RWPE2 (cell line): ENCODE data around the gene LARP4B.

ENCODE experiments used
- ATAC-seq: fragments of 200-7000 bp; cut with Tn5 transposase; 3 replicates; pipeline ENCODE4 v1.9.1; 2021; ENCODE audit warnings: low read depth
- DNase-seq: peaks from one replicate; pipeline ENCODE4 v3.0.0-alpha.2; 2020; ENCODE audit warnings: low spot score
- H3K27ac ChIP-seq: fragments of 450-650 bp; 2 replicates; pipeline ENCODE4 v1.5.1; 2017; ENCODE audit warnings: mild to moderate bottlenecking; ENCODE audit not compliant: poor library complexity, severe bottlenecking
- H3K27me3 ChIP-seq: fragments of 250-450 bp; sonication (Bioruptor Pico); 2 replicates; pipeline ENCODE4 v1.5.1; 2021; ENCODE audit warnings: mild to moderate bottlenecking, moderate library complexity; ENCODE audit not compliant: insufficient read depth, poor library complexity, severe bottlenecking
- H3K36me3 ChIP-seq: fragments of 250-450 bp; sonication (Bioruptor Pico); 2 replicates; pipeline ENCODE4 v1.5.1; 2020; ENCODE audit warnings: low read depth, mild to moderate bottlenecking, moderate library complexity
- H3K4me1 ChIP-seq: fragments of 250-450 bp; sonication (Bioruptor Pico); 2 replicates; pipeline ENCODE4 v1.5.1; 2021; ENCODE audit warnings: mild to moderate bottlenecking, moderate library complexity; ENCODE audit not compliant: insufficient read depth, poor library complexity, severe bottlenecking
- H3K4me3 ChIP-seq: fragments of 250-450 bp; sonication (Bioruptor Pico); 2 replicates; pipeline ENCODE4 v1.5.1; 2021; ENCODE audit warnings: mild to moderate bottlenecking, moderate library complexity; ENCODE audit not compliant: severe bottlenecking
- H3K9me3 ChIP-seq: fragments of 250-450 bp; sonication (Bioruptor Pico); 2 replicates; pipeline ENCODE4 v1.5.1; 2021; ENCODE audit warnings: mild to moderate bottlenecking, moderate library complexity; ENCODE audit not compliant: severe bottlenecking
- TF ChIP-seq, protein P1 (sequence below): fragments of 450-650 bp; IDR thresholded peaks from one replicate; pipeline ENCODE4 v1.5.1; 2017; ENCODE audit warnings: mild to moderate bottlenecking, moderate library complexity; ENCODE audit not compliant: poor library complexity, severe bottlenecking

The LARP4B gene

DNA sequence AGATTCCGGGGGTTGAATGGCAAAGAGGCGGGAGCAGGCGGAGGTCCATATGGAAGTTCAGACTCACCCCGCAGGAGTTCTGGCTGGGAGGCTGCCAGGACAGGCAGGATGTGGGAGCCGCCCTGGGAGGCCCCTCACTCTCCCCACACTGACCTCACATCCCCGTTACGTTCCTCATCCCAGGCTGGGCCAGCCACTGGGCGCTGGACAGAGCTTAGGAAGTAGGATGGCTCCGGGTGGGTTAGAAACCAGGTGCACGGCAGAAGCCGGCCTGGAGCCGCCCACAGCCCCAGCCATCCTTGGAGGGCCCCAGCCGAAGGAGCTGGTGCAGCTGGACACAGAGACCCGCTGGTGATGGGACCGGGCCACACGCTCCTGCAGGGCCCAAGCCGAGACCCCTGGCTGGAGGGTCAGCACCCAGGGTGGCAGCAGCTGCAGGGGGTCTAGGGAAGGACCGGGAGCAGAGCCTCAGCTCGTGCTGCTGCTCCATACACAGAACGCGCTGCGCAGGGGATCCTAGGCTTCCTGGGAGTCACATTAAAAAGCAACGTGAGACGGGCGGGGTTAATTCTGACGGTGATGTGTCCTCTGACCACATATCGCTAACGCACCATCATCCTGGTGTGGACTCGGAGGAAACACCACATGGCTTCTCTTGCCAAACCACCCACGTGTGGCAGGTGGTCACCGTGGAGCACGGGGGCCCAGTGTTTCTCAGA, 143.4 kb downstream of the LARP4B start:
- TF ChIP-seq, protein P1, sequence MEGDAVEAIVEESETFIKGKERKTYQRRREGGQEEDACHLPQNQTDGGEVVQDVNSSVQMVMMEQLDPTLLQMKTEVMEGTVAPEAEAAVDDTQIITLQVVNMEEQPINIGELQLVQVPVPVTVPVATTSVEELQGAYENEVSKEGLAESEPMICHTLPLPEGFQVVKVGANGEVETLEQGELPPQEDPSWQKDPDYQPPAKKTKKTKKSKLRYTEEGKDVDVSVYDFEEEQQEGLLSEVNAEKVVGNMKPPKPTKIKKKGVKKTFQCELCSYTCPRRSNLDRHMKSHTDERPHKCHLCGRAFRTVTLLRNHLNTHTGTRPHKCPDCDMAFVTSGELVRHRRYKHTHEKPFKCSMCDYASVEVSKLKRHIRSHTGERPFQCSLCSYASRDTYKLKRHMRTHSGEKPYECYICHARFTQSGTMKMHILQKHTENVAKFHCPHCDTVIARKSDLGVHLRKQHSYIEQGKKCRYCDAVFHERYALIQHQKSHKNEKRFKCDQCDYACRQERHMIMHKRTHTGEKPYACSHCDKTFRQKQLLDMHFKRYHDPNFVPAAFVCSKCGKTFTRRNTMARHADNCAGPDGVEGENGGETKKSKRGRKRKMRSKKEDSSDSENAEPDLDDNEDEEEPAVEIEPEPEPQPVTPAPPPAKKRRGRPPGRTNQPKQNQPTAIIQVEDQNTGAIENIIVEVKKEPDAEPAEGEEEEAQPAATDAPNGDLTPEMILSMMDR = no peak
- Histone ChIP-seq H3K9me3 (no peaks in the 10 kb centered on the region), H3K27ac (no peak overlapping the region), H3K36me3 (no peaks in the 10 kb centered on the region), H3K27me3 (no peaks in the 10 kb centered on the region), H3K4me1 (no peaks in the 10 kb centered on the region), H3K4me3 (no peak overlapping the region)
- ATAC-seq (no peak), DNase-seq (no peak)

DNA sequence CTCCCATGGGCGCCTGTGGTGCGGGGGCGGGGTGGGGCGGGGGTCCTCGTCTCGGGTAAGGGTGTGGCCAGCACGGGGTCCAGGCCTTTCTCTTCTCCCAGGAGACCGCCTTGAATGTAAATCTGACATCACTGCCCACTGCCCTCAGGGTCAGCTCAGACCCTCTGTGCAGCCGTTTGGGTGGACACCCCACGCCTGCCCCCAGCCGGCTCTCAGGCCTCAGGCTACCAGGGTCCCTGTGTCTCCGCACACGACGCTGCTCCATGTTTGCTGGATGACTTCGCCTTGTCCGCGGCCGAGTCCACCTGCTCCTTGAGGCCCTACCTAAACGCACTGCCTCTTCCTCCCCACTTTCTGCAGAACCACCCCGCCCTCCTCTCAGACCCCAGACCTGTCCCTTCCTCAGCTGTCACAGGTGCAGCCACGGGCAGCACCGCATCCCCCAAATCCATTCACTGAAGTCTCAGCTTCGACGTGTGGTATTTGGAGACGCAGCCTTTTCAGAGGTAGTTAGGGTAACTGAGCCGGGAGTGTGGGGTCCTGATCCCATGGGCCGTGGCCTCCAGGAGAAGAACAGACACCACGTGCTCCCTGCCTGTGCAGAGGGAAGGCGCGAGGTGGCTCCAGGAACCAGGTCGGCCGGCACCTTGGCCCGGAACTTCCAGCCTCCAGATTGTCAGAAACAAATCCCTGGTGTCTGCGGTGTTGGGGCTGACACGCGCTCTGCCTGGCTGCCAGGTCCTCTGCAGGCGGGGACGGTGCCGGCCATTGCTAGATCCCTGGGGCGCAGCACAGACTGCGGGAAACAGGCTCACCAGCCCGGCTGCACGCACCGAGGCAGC, 144.7 kb downstream of the LARP4B start:
- no peak for ATAC-seq

DNA sequence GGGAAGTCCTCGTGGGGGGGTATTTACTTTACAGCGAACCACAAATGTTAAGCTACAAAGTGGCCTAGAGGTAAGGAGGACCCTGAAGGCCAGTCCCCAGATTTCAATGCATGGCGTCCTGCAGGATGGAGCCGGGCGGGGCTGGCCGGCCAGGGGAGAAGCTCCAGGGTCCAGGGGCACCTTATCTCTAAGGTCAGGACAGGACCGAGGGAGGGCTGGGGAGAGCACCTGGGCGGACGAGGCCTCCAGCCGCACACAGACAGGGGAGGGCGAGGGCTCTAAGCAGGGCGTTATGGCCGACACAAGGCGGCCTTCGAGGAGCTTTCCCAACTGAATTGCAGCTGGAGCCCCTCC, 145.7 kb downstream of the LARP4B start:
- no peak overlapping the region for H3K27ac ChIP-seq
- H3K9me3 ChIP-seq = no peaks in the 10 kb centered on the region
- DNase-seq (no peak), ATAC-seq (no peak)
- no peaks in the 10 kb centered on the region for H3K27me3 ChIP-seq
- H3K36me3 ChIP-seq = no peaks in the 10 kb centered on the region
- TF ChIP-seq, protein P1 = no peak
- no peaks in the 10 kb centered on the region for H3K4me1 ChIP-seq
- no peak overlapping the region for H3K4me3 ChIP-seq

More for the DNA sequence above, 144.7 kb downstream of the LARP4B start:
- DNase-seq = no peak
- Histone ChIP-seq H3K27me3 (no peaks in the 10 kb centered on the region), H3K4me1 (no peaks in the 10 kb centered on the region), H3K27ac (no peak overlapping the region), H3K36me3 (no peaks in the 10 kb centered on the region), H3K9me3 (no peaks in the 10 kb centered on the region), H3K4me3 (no peak overlapping the region)
- TF ChIP-seq, protein P1 = no peak

DNA sequence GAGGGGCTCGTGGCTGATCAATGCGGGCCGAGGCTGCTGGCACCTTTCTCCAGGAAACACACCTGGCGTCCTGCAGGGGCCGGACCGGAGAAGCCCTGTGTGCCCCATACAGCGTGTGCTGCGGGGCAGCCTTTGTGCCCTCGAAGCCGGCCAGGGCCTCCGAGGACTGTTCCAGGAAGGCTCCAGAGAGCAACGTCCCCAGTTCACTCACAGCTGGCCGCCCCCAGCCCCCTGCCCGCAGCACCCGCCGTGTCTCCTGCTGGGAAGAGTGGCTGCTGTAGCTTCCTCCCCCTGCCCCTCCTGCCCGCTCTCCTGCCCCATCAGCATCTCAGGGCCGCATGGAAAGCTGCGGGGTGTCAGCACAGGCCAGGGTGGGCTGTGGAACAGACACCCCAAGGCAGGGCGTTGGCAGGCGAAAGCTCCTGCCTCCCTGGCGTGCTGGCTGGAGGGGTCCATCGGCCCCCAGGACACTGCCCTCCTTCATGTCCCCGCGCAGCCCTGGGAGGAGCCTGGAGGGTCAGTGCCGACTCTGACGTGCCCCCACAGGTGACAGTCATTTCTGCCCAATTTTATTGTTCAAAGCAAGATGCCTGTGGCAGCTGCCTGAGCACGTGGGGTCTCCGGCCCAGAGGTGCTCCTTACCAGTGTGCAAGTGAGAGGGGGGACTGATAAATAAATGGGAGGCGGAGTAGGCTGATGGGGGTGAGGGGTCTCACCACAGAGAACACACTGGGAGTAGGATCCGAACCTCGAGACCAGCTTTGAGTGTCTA, 146.2 kb downstream of the LARP4B start:
- no peaks in the 10 kb centered on the region for H3K9me3 ChIP-seq
- H3K27ac ChIP-seq = no peak overlapping the region
- H3K36me3 ChIP-seq = no peaks in the 10 kb centered on the region
- TF ChIP-seq, protein P1 = no peak
- H3K4me3 ChIP-seq = peak overlapping the region; percentile 5
- DNase-seq = no peak
- H3K4me1 ChIP-seq = no peaks in the 10 kb centered on the region
- ATAC-seq = no peak
- no peaks in the 10 kb centered on the region for H3K27me3 ChIP-seq
